Ramos (cell line): ENCODE results near the gene TTC9.

Experiments
- in situ Hi-C: fragments of 300-500 bp; cut with MboI; formaldehyde crosslinking; loops from one replicate; pipeline ENCODE4 v1.14.3; 2022; ENCODE audit warnings: low sequenced_read_pairs; ENCODE audit not compliant: unreplicated experiment

TTC9 gene

GRCh38 chr14:70707138-70708038 is 65.7 kb downstream of the TTC9 start:
- in situ Hi-C loops, result no loop called here

GRCh38 chr14:70708717-70709570 is 67.2 kb downstream of the TTC9 start:
- in situ Hi-C loops, result no loop called here

GRCh38 chr14:70709726-70710382 is 68.1 kb downstream of the TTC9 start:
- in situ Hi-C loops, result no loop called here

DNA sequence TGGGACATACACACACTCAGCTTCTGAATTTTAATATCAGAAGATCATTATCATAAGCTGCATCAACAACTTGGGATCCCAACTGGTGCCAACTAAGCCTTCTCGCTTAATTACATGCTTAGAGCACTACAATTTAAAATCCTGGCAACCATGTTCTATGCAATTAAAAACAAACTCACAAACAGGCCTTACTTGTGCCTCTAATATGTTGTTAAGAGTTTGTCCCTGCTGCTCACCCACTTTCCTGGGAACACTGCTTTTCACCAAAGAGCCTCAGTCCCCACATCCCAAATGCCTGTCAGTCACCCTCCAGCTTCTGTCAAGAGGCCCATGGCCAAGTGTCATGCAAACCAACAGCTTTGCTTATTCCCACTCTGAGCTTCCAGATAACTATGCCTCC is 69.7 kb downstream of the TTC9 start:
- in situ Hi-C loops, result no loop called here

DNA sequence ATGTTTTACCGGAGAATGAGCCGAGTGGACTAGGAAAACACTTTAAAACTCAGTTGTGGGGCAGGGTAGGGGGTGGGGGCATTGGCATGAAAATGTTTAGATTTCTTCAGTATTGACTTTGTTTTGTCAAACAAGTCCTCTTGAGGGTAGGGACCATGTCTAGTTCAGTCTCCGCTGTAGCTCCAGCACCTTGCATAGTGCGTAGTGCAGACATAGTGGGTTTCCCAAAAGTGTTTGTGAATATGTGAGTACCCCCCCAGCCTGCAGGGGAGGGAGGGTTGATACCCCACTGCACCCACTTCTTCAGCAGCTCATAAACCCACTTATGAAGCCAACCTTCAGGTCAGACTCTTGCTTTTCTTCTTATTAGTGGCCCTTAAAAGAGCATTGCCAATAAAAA is 71.4 kb downstream of the TTC9 start:
- in situ Hi-C loops, result no loop called here

DNA sequence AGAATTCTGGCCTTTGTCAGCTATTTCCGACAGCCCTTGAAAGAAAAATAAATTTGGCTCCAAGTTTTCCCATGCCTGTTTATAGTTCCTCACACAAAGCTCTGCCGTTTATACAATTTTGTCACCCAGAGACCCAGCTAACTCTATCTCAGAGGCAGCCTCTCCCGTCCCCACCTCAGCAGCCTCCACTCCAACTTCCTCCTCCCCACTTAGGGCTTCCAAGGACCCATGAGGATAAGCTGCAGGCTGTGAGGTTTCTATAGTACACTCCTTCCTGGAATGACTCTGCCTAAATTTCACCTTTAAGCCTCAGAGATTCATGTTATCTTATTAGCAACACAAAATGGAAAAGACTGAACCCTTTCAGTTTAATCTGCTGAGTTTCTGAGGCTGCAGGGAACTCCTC is 71.8 kb downstream of the TTC9 start:
- in situ Hi-C loops, result no loop called here

GRCh38 chr14:70714055-70714550 is 72.4 kb downstream of the TTC9 start:
- in situ Hi-C loops, result no loop called here

DNA sequence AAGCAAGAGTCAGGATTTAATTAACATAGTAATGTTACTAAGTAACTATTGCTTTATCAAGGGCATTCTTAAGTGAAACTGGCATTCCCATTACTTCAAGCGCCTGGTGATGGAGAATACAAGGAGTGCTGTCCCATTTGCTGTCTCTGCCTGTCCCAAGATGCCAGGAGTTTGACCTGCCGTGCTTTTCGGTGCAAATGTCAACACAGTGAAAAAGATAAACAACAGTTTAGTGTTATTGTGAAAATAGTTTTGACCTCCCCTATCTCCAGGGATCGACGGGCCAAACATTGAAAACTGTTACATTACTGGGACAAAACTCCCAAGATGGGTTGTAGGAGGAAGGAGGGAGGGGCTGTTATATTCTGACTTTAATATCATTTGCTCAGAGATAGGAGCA is 74.8 kb downstream of the TTC9 start:
- in situ Hi-C loops, result loop anchor here (5.0 kb wide), 1 partner anchor 94 kb away; no protein-coding TSS in a partner anchor

- in situ Hi-C loops, result loop anchor here (5.0 kb wide), 1 partner anchor 95 kb away; no protein-coding TSS in a partner anchor
Measured at GRCh38 chr14:70716958-70717357, 75.2 kb downstream of the TTC9 start.

DNA sequence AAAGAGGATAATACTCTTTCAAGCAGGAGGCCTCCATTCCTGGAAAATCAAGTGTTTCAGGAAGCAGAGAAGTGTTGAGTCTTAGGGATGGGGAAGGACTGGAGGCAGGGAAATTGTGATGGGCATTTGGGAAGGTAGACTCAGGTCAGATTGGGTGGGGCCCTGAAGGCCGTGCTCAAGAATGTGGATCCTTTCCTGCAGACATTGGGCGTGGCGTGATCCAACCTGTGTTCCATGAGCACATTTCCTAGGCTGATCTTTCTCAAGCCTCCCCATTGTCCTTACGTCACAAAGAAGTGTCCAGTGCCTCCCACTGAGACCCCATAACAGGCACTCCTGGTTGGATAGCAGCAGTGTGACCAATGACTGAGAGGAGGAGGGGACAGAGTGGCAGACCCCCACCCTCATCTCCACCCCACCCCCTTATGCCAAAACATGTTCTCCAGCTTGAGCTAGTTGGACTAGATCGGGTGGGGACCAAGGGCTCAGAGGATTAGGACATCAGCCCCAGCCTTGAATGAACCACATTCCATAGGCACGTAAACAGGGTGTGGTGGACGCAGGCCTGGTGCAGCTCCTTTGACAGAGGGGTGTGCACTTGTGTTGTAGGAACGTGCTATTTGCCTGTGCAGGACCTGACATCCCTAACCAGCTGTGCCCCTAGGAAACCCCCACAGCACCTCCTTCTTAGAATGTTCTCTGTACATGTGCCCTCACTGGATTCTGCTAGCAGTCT is 76.8 kb downstream of the TTC9 start:
- in situ Hi-C loops, result loop anchor here (5.0 kb wide), 1 partner anchor 96 kb away; no protein-coding TSS in a partner anchor

DNA sequence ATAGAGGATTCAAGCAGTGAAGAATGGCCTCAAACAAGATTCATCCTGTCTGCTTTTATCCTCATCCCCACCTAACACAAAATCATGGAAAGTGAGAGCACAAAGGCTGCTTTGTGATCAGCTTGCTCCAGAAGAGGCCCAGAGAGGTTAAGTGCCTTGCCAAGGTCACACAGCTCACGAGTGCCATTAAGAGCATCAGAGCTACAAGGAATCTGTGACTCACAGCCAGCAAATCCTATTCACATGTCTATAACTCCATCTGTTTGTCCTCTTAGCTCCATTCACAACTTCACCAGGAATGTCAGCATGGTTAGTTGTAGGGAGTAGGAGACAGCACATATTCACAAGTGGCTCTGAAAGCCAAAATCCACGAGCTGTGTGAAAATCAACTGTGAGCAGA is 79.8 kb downstream of the TTC9 start:
- in situ Hi-C loops, result no loop called here

DNA sequence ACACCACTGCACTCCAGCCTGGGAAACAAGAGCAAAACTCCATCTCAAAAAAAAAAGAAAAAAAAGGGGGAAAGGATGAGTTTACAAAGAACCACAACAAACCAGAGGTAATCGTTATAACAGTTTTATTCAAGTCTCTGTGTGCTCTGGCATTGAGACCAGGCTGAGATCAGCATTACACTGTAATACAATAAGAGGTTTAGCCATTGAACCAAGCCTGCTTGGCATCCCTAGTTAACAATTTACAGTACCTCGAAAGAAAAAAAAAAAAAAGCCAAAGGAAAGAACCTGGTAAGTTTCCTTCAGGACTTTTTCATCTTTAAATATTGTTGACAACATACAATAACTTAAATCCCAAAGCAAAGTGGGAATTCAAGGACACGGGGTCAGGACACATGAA is 80.7 kb downstream of the TTC9 start:
- in situ Hi-C loops, result no loop called here

GRCh38 chr14:70723276-70723675 is 81.6 kb downstream of the TTC9 start:
- in situ Hi-C loops, result no loop called here

DNA sequence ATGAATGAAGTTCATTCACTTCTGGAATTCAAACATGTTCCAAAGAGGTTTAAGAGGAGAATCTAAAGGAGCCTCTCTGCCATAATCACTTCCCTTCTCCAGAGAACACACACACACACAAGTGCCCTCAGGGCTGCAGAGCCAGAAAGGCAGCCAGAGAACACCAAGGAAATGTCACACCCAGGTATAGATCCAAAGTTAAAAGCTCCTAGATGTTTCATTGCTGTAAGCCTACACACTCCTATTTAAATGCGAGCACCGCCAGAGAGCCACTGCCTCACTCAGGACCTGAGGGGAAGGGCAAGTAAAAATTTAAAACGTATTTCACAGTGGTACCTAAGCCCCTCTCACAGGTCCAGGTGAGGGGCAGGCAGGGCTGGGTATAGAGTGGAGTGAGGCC is 82.4 kb downstream of the TTC9 start:
- in situ Hi-C loops, result no loop called here

GRCh38 chr14:70724944-70725343 is 83.2 kb downstream of the TTC9 start:
- in situ Hi-C loops, result no loop called here
